Measurements from ENCODE around the gene GNG14. TPM values are rescaled to one million over a fixed set of nuclear protein-coding genes. Genes with fewer than 3 reads are reported as not detected.

GNG14 gene
- polyA plus RNA-seq = not detected in 2 replicates

GRCh38 chr19:12687496-12688196 lies at the start of gene GNG14:
Gene GNG14 (plus strand): TSS chr19:12687998. CDS start chr19:12688049, 51 bp downstream.

DNA sequence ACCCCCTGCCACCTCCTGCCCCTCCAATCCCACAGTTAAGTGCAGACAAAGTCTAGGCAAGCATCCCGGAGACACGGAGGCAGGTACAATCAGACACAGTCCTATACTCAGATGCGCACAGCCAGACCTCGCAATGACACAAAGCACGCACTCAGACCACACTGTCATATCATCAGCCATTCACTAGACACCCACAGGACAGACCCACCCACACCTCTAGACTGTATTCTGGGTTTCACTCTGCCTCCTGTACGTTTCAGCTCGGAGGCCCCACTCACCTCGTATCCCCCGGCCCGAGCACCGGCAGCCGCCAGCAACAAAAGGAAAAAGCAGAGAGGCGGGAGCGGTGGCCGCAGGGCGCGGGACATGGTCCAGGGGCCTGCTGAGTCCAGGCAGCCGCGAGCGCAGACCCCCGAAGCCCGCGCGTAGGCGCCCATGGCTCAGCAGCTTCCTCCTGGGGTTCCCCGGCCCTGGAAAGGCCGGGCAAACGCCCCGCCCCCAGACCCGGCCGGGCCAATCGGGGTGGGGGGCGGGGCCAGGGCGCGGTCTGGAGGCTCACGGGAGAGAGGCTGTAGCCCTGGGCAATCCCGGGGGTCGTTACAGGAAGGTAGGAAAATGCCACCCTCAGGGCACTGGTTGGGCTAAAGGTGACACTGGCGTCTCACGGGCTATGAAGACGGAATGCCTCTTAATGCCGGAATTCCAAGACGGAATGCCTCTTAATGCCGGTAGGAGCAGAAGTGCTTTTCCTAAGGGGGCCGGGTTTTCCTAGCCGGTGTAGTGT lies 21.3 kb upstream of the GNG14 start, which contains the start of the genes MAN2B1 and WDR83:
TSS of gene MAN2B1 (minus strand) at position 478 of the 784 bp plus-strand sequence. CDS start at position 437, 41 bp downstream.
TSS of gene WDR83 (plus strand) at position 543 of the 784 bp plus-strand sequence. CDS start 2,984 bp downstream, outside the sequence.

DNA sequence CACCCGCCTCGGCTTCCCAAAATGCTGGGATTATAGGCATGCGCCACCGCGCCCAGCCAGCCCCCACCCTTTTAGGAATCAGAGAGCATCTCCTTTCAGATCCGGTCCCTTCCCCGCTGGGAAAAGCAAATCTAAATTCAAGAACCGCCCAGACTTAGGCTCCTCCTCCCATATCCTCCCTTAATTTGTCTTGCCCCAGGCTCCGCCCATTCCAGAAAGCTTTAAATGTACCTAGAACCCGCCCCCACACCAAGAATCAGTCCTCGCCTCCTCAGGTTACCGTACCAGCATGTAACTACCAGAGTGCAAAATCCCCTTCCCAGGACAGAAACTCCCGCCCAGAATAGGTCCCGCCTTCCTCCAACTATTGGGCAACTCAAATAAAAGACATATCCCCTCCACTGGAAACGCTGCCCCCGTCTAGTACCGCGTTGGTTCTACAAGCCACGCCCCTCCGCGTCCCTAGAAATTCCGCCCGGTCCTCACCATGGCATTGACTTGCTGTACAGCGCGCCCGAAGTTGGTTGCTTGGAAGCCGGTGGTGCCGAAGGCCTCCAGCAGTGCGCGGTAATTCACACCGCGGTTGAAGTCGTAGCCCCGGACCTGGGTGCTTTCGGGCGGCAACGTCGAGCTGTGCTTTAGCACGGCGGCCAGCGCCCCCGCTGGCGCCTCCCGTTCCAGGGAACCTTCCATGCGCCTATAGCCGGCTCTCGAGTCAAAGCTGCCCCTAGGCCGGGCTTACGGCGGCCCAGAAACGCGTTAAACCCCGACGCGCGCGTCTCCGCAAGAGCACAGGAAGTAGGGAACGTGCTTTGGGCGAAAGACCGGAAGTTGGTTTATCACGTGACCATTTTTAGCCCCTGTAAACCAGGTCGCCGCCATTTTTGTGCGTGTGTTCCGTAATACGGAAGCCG lies 6.5 kb upstream of the GNG14 start, which contains the start of gene DHPS:
TSS of gene DHPS (minus strand) at position 807 of the 914 bp plus-strand sequence. CDS start at position 693, 114 bp downstream.

DNA sequence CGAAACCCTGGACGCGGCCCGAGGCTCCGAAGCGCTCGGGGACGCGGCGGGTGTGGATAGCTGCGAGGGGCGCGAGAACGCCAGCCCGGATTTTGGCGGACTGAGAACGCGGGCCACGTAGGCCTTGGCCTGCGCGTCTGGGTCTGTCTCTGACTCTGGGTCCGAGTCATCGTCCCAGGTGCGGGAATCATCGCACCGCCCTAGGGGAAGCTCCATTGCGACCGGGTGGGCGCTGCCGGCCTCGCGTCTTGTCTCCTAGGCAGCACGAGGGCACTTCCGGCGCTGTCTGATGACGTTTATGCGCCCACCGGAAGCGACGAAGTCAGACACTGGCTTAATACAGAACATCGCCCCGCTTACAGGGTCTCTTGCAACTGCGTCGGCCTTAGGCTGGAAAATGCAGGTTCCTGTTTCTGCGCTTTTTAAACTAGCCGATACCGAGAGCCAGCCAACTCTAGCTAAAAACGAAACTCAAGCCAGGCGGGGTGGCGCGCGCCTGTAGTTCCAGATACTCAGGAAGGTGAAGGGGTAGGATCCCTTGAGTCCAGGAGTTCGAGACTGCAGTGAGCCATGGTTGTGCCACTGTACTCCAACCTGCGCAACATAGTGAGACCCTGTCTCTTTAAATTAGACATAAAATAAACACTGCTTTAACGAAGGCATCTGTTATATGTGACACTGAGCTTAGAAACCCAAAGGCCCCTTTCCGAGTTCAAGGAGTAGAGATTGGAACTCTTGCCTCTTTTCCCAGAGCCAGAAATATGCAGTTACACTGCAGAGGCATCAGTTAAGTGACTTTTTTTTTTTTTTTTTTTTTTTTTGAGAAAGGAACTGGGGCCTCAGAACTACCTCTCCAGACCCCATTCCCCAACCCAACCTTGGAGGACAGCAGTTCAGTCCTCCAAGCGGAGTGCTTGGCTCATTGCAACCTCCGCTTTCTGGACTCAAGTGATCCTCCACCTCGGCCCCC lies 8.9 kb downstream of the GNG14 start, which contains the start of gene FBXW9:
TSS of gene FBXW9 (minus strand) at position 266 of the 970 bp plus-strand sequence. CDS start at position 216, 50 bp downstream.

GRCh38 chr19:12723641-12724426 lies 36.0 kb downstream of the GNG14 start, which contains the start of gene TNPO2:
Gene TNPO2 (minus strand): TSS chr19:12723932. CDS start chr19:12720977, 2,955 bp downstream.

GRCh38 chr19:12736995-12737834 lies 49.4 kb downstream of the GNG14 start, which contains the start of gene GET3:
Gene GET3 (plus strand): TSS chr19:12737497. CDS start chr19:12737506, 9 bp downstream.

Other genes with a start within 250 kb of the GNG14 start
- gene ZNF443, start 247.0 kb upstream of the GNG14 start, polyA plus RNA-seq = 3.9 and 5.5 TPM in 2 replicates
- 2.4 and 4.3 TPM in 2 replicates for gene ZNF709, start 203.2 kb upstream of the GNG14 start, polyA plus RNA-seq
- gene ZNF564, start 136.5 kb upstream of the GNG14 start, polyA plus RNA-seq = 1.0 and 4.2 TPM in 2 replicates
- gene ZNF490, start 77.2 kb upstream of the GNG14 start, polyA plus RNA-seq = 2.1 and 3.1 TPM in 2 replicates
- 11.3 and 13.7 TPM in 2 replicates for gene ZNF791, start 77.1 kb upstream of the GNG14 start, polyA plus RNA-seq
- 2.5 TPM in 1 of 2 replicates, not detected in the other for gene MAN2B1, start 21.3 kb upstream of the GNG14 start, polyA plus RNA-seq
- 15.0 and 22.2 TPM in 2 replicates for gene WDR83, start 21.2 kb upstream of the GNG14 start, polyA plus RNA-seq
- gene DHPS, start 6.1 kb upstream of the GNG14 start, polyA plus RNA-seq = 54.0 and 71.6 TPM in 2 replicates
- 0.31 and 0.50 TPM in 2 replicates for gene FBXW9, start 8.6 kb downstream of the GNG14 start, polyA plus RNA-seq
- 31.5 and 39.0 TPM in 2 replicates for gene TNPO2, start 35.9 kb downstream of the GNG14 start, polyA plus RNA-seq
- 64.1 and 73.9 TPM in 2 replicates for gene TRIR, start 46.7 kb downstream of the GNG14 start, polyA plus RNA-seq
- gene GET3, start 49.5 kb downstream of the GNG14 start, polyA plus RNA-seq = 20.2 and 38.0 TPM in 2 replicates
- not detected in 2 replicates for gene BEST2, start 63.8 kb downstream of the GNG14 start, polyA plus RNA-seq
- 16.2 and 27.2 TPM in 2 replicates for gene HOOK2, start 87.6 kb downstream of the GNG14 start, polyA plus RNA-seq
- 1.1 TPM in 1 of 2 replicates, not detected in the other for gene JUNB, start 103.5 kb downstream of the GNG14 start, polyA plus RNA-seq
- 1,541 and 1,786 TPM in 2 replicates for gene PRDX2, start 113.8 kb downstream of the GNG14 start, polyA plus RNA-seq
- 3.0 TPM in 1 of 2 replicates, not detected in the other for gene THSD8, start 114.1 kb downstream of the GNG14 start, polyA plus RNA-seq
- gene RNASEH2A, start 118.6 kb downstream of the GNG14 start, polyA plus RNA-seq = 0.42 and 6.5 TPM in 2 replicates
- gene RTBDN, start 146.6 kb downstream of the GNG14 start, polyA plus RNA-seq = 8.2 TPM in 1 of 2 replicates, not detected in the other
- gene MAST1, start 150.5 kb downstream of the GNG14 start, polyA plus RNA-seq = 2.5 and 5.0 TPM in 2 replicates
- gene DNASE2, start 193.5 kb downstream of the GNG14 start, polyA plus RNA-seq = 1.5 and 2.8 TPM in 2 replicates
- not detected in 2 replicates for gene KLF1, start 199.2 kb downstream of the GNG14 start, polyA plus RNA-seq
- gene GCDH, start 203.2 kb downstream of the GNG14 start, polyA plus RNA-seq = 7.2 and 8.1 TPM in 2 replicates
- not detected in 2 replicates for gene SYCE2, start 231.3 kb downstream of the GNG14 start, polyA plus RNA-seq
- gene FARSA, start 245.7 kb downstream of the GNG14 start, polyA plus RNA-seq = 39.0 and 40.7 TPM in 2 replicates